Stimulated activated naive CD8-positive, alpha-beta T cell treated with anti-CD3 and anti-CD28 coated beads, Interleukin-15, amount 100 ng/mL, for 72 hours (primary cell): ENCODE results near the gene KIRREL3.

Source experiments
- ATAC-seq: fragments of 150-1000 bp; cut with Tn5 transposase; 2 replicates; pipeline ENCODE4 v1.10.0; 2021; ENCODE audit warnings: mild to moderate bottlenecking, moderate library complexity
- DNase-seq, 2 donors: peaks; one replicate each; pipeline ENCODE4 v3.0.0; 2021 to 2022
- H3K27ac Mint-ChIP-seq, 2 donors: one replicate each; pipeline ENCODE4 v1.8.0; 2022; ENCODE audit warnings: mild to moderate bottlenecking in 2 of 2, mixed read lengths in 2 of 2, moderate library complexity in 2 of 2
- H3K27me3 Mint-ChIP-seq: one replicate; pipeline ENCODE4 v1.8.0; 2022; ENCODE audit warnings: mixed read lengths
- H3K4me1 Mint-ChIP-seq: one replicate; pipeline ENCODE4 v1.8.0; 2022; ENCODE audit warnings: mild to moderate bottlenecking, mixed read lengths
- H3K4me3 Mint-ChIP-seq, 2 donors: one replicate each; pipeline ENCODE4 v1.8.0; 2022; ENCODE audit warnings: mild to moderate bottlenecking in 2 of 2, mixed read lengths in 2 of 2, moderate library complexity in 1 of 2
- H3K9me3 Mint-ChIP-seq, 2 donors: one replicate each; pipeline ENCODE4 v1.8.0; 2022; ENCODE audit warnings: mixed read lengths in 2 of 2

Gene KIRREL3

DNA sequence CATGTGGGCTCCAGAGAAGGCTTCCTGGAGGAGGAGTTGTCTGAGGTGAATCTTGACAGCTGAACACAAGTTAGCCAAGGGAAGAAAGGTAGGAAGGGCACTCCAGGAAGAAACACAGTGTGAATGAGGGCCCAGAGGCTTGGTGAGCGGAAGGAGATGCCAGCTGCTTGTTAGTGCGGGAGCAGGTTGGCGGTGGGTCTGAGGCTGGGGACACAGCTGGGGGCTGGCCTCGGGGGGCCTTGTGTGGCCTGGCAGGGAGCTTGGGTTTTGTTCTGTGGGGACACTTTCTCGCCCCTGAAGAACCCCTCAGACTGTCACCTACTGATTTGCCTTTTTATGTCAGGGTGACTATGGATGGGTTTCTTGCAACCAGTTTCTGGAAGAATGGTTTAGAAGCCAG, 485.1 kb downstream of the KIRREL3 start:
- DNase-seq (no peak), ATAC-seq (no peak)
- H3K27me3 Mint-ChIP-seq = peaks cover 15% of the 10 kb centered on the region
- no peaks in the 10 kb centered on the region for H3K9me3 Mint-ChIP-seq
- no peaks in the 10 kb centered on the region for H3K4me1 Mint-ChIP-seq
- H3K4me3 Mint-ChIP-seq = no peak overlapping the region
- no peak overlapping the region for H3K27ac Mint-ChIP-seq

DNA sequence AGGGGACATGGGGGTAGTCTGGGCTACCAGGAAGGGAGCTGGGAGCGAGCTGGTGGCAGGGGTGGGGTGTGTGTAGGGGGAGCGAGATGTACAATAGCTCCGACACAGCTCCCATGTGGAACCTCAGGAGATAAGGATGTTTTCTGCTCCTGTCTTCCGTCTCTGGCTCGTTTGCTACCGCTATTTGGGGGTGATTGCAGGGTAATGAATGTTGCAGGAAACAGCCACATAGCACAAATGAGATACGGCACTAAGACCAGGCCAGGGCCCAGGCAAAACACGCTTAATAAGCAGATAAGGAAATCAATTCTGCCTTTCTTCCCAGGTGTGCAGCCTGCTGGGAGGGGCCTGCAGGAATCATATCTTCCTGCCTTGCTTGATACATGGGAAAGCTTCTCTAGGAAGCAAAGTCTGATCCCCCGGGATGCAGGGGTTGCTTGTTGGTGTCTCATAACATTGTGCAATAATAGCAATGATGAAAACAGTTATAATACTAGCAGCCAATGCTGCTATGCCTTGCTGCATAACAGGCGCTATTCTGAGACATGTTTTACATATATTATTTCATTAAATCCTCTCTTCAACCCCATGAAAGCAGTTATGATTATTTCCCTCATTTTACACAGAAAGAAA, 486.4 kb downstream of the KIRREL3 start:
- Mint-ChIP-seq H3K4me3 (no peak overlapping the region), H3K9me3 (no peaks in the 10 kb centered on the region), H3K27ac (no peak overlapping the region), H3K4me1 (no peaks in the 10 kb centered on the region), H3K27me3 (peaks cover 22% of the 10 kb centered on the region)
- DNase-seq (no peak), ATAC-seq (no peak)

GRCh38 chr11:126512741-126513715, 487.5 kb downstream of the KIRREL3 start:
- Mint-ChIP-seq H3K27ac (no peak overlapping the region), H3K4me3 (no peak overlapping the region), H3K4me1 (no peaks in the 10 kb centered on the region), H3K9me3 (no peaks in the 10 kb centered on the region), H3K27me3 (peaks cover 22% of the 10 kb centered on the region)
- no peak for ATAC-seq
- DNase-seq = no peak

DNA sequence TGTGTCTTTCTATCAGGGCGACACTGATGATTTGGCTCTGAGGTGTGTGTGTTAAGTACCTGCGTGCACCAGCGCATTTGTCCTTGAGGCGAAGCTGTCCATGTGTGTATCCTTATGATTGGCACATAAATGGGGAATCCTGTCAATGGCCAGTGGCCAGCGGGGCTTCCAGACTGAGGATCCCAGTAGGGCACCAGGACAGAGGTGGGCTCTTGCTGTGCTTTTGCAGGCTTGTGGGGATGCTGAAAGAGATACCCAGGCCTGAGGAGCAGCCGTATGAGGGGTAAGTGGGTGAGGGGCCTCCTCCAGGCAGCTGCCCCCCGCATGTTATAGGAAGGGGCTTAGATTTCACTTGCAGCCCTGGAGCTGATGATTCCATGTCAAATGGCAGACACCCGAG, 488.3 kb downstream of the KIRREL3 start:
- Mint-ChIP-seq H3K4me1 (no peaks in the 10 kb centered on the region), H3K9me3 (no peaks in the 10 kb centered on the region), H3K27ac (no peak overlapping the region), H3K27me3 (peaks cover 22% of the 10 kb centered on the region), H3K4me3 (no peak overlapping the region)
- no peak for DNase-seq
- no peak for ATAC-seq

GRCh38 chr11:126511475-126512115, 489.0 kb downstream of the KIRREL3 start:
- no peaks in the 10 kb centered on the region for H3K9me3 Mint-ChIP-seq
- ATAC-seq (no peak), DNase-seq (no peak)
- no peak overlapping the region for H3K4me3 Mint-ChIP-seq
- peak overlapping the region in 1 of 2 donors; percentile 45 for H3K27ac Mint-ChIP-seq
- no peaks in the 10 kb centered on the region for H3K4me1 Mint-ChIP-seq
- peaks cover 22% of the 10 kb centered on the region for H3K27me3 Mint-ChIP-seq

- DNase-seq = no peak
- Mint-ChIP-seq H3K4me1 (no peaks in the 10 kb centered on the region), H3K27ac (no peak overlapping the region), H3K4me3 (no peak overlapping the region), H3K27me3 (peaks cover 22% of the 10 kb centered on the region), H3K9me3 (no peaks in the 10 kb centered on the region)
- no peak for ATAC-seq
Measured at GRCh38 chr11:126510621-126511370, 489.8 kb downstream of the KIRREL3 start.

DNA sequence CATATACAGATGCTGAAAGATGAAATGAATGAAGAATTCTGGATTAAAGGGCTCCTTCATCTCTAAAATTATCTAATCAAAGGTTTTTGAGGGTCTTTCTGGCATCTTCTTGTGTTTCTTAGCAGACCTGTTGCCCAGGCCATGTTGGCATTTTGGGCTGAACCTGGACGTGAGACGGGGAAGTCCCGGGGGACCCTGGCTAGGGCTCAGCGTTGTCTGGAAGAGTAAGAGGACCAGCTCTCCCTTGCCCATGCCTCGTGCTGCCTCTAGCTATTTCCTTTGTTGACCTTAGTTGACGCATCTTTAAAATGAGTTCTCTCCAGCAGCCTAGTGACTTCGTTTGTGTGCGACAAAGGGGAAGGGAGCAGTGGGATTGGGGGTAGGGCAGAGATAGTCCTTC, 492.9 kb downstream of the KIRREL3 start:
- DNase-seq (no peak), ATAC-seq (no peak)
- Mint-ChIP-seq H3K27me3 (peaks cover 31% of the 10 kb centered on the region), H3K4me1 (no peaks in the 10 kb centered on the region), H3K9me3 (peaks cover 5 to 11% of the 10 kb centered on the region in 2 donors), H3K4me3 (no peak overlapping the region), H3K27ac (no peak overlapping the region)

DNA sequence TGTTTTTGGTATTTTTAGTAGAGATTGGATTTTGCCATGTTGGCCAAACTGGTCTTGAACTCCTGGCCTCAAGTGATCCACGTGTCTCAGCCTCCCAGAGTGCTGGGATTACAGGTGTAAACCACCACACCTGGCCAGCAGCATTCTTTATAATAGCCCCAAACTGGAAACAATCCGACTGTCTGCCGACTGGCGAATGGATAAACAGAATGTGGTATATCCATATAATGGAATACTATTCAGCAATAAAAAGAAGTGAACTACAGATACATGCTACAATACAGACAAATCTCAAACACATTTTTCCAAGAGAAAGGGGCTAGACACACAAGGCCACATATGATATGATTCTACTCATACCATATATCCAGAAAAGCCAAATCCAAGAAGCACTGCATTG, 493.8 kb downstream of the KIRREL3 start:
- Mint-ChIP-seq H3K9me3 (peaks cover 5 to 11% of the 10 kb centered on the region in 2 donors), H3K4me3 (no peak overlapping the region), H3K27ac (no peak overlapping the region), H3K4me1 (no peaks in the 10 kb centered on the region), H3K27me3 (peaks cover 39% of the 10 kb centered on the region)
- DNase-seq (no peak), ATAC-seq (no peak)

DNA sequence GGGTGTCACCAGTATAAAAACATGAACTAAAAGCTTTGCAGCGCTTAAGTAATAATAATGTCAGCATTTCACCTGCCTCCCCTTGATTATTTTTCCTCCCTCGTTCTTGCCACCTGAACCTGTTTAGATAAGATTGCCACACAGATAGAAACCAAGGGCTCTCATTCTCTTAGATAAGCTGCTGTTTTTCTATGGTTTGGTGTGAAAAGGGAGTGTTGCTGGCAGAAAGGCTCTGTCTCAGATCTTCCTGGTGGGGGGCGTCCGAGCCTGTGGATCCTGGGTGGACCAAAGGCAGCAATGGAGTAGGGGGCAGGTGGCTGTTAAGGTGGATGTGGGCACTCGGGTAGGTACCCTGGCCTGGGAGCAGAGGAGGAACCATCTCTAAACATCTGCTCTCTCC, 497.6 kb downstream of the KIRREL3 start:
- ATAC-seq (no peak), DNase-seq (no peak)
- H3K4me3 Mint-ChIP-seq = no peak overlapping the region
- peaks cover 41% of the 10 kb centered on the region for H3K27me3 Mint-ChIP-seq
- H3K4me1 Mint-ChIP-seq = no peaks in the 10 kb centered on the region
- H3K9me3 Mint-ChIP-seq = peaks cover 5 to 11% of the 10 kb centered on the region in 2 donors
- peak overlapping the region in 1 of 2 donors; percentile 50 for H3K27ac Mint-ChIP-seq

DNA sequence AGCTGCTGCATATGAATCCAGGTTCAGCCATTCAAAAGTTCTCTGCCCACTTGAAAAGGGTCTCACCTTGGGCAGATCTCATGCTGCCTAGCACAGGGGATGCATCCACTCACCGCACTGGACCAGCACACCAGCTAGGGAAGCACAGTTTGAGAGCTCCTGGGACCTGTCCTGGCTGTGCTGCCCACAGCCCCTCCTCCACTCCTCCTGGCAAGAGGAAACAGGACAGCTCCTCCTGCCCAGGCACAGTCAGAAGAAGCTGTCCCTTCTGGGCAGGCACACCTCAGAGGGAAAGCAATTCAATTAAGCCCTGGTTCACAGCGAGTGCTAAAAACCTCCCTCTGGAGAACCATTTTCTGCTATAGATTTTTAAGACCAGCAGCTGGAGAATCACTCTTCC, 498.4 kb downstream of the KIRREL3 start:
- ATAC-seq = no peak
- peaks cover 5 to 11% of the 10 kb centered on the region in 2 donors for H3K9me3 Mint-ChIP-seq
- no peaks in the 10 kb centered on the region for H3K4me1 Mint-ChIP-seq
- DNase-seq = no peak
- H3K4me3 Mint-ChIP-seq = no peak overlapping the region
- no peak overlapping the region for H3K27ac Mint-ChIP-seq
- peaks cover 46% of the 10 kb centered on the region for H3K27me3 Mint-ChIP-seq

DNA sequence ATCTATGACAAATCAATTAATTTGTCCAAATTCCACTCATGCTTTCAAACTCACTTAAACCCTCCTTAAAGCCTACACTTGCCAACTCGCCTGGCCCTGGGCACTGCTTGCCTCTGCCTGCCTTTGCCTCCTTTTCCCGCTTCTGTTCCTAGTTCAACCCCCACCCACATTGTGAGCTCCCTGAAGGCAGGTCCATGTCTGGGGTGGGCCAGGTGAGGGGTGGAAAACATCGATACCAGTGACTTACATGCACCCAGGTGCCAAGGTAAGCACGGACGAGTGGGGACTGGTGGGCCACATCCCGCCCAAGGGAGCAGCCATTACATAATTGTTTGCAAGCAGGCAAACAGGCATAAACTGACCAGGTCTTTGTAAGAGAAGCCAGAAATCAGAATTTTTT, 498.9 kb downstream of the KIRREL3 start:
- no peaks in the 10 kb centered on the region for H3K4me1 Mint-ChIP-seq
- no peak overlapping the region for H3K27ac Mint-ChIP-seq
- no peak for ATAC-seq
- H3K27me3 Mint-ChIP-seq = peaks cover 46% of the 10 kb centered on the region
- H3K9me3 Mint-ChIP-seq = peaks cover 5 to 11% of the 10 kb centered on the region in 2 donors
- H3K4me3 Mint-ChIP-seq = no peak overlapping the region
- DNase-seq = no peak

GRCh38 chr11:126500981-126501380, 499.6 kb downstream of the KIRREL3 start:
- H3K9me3 Mint-ChIP-seq = peaks cover 5 to 11% of the 10 kb centered on the region in 2 donors

DNA sequence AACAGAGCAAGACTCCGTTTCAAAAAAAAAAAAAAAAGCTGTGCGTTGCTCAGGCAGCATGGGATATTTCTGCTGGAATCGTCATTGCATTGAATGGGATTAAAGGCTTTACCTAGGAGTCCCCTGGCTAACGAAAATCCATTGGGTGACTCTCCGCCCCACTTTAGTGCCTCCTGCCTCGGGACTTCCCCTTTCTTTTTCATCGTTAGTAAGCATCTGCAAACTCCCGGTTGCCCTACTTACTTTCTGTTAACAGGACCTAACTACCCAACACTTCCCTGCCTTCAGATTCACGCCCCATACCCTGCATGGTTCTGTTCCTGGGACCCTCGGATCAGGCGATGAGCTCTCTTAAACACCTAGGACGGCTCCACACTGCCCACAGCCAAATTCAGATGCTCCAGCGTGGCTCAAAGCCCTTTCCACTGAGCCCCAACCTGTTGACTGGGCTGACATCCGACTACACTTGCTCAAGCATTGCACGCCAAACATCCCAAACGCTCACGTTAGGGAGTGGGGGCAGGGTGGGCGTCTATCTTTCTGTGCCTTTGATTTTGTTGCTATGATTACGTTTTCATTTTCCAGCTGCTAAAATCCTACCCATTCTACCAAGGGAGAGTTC, 501.3 kb downstream of the KIRREL3 start:
- no peak overlapping the region for H3K27ac Mint-ChIP-seq
- ATAC-seq (no peak), DNase-seq (no peak)
- H3K27me3 Mint-ChIP-seq = peaks cover 44% of the 10 kb centered on the region
- H3K4me3 Mint-ChIP-seq = no peak overlapping the region
- no peaks in the 10 kb centered on the region for H3K4me1 Mint-ChIP-seq
- peaks cover 4 to 9% of the 10 kb centered on the region in 2 donors for H3K9me3 Mint-ChIP-seq

More at GRCh38 chr11:126500981-126501380, 499.6 kb downstream of the KIRREL3 start:
- DNase-seq (no peak), ATAC-seq (no peak)
- H3K27ac Mint-ChIP-seq = no peak overlapping the region
- no peak overlapping the region for H3K4me3 Mint-ChIP-seq
- H3K27me3 Mint-ChIP-seq = peaks cover 46% of the 10 kb centered on the region
- H3K4me1 Mint-ChIP-seq = no peaks in the 10 kb centered on the region

DNA sequence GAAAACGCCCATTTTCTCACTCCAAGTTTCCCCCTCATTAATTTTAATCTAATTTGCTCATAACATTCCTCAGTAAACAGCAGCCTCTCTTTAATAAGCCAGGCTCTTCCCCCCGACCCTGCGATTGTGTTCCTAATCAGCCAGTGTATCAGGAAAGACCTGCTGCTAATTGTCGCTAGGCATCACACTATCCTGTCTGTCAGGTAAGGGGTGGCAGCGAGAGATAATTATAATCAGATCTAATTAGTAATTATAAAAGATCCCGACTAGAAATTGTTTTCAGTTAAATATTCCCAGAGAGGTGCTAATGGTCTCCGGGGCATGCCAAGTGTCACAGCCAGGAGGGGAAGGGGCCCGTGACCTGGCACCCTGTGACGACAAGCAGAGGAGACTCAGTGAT, 502.3 kb downstream of the KIRREL3 start:
- Mint-ChIP-seq H3K27me3 (peaks cover 34% of the 10 kb centered on the region), H3K9me3 (no peaks in the 10 kb centered on the region), H3K4me3 (no peak overlapping the region), H3K27ac (no peak overlapping the region), H3K4me1 (no peaks in the 10 kb centered on the region)
- DNase-seq (no peak), ATAC-seq (no peak)

GRCh38 chr11:126497581-126498122, 502.9 kb downstream of the KIRREL3 start:
- H3K27ac Mint-ChIP-seq = peak overlapping the region in 1 of 2 donors; percentile 66
- no peak overlapping the region for H3K4me3 Mint-ChIP-seq
- DNase-seq (no peak), ATAC-seq (no peak)
- H3K27me3 Mint-ChIP-seq = peaks cover 28% of the 10 kb centered on the region
- H3K4me1 Mint-ChIP-seq = no peaks in the 10 kb centered on the region
- H3K9me3 Mint-ChIP-seq = no peaks in the 10 kb centered on the region
